HepG2 (cell line): ENCODE results near the gene TFCP2L1. TPM values are rescaled to one million over a fixed set of nuclear protein-coding genes. Genes with fewer than 3 reads are reported as not detected.

Source experiments
- ATAC-seq: fragments of 200-7000 bp; cut with Tn5 transposase; 3 replicates; pipeline ENCODE4 v1.9.1; 2020; ENCODE audit warnings: mild to moderate bottlenecking, moderate library complexity
- BruUV-seq: library from RNA; stranded (reverse); fragments of 400-500 nt; replicated peaks from 2 replicates; lab custom pipeline; 2021; lab: Mats Ljungman, UMichigan
- CTCF ChIA-PET: fragments of 300-600 bp; formaldehyde crosslinking; extraction: SDS; loops from one replicate; lab custom pipeline; 2021; ENCODE audit warnings: low total read pairs, inconsistent platforms, low intra/inter-chr PET ratio; lab: Yijun Ruan, JAX
- POLR2A ChIA-PET: fragments of 350-600 bp; sonication (Branson Sonifier 250); formaldehyde crosslinking; loops from one replicate; lab custom pipeline; 2020; ENCODE audit warnings: antibody characterized with exemption, inconsistent platforms; lab: Yijun Ruan, JAX
- DNase-seq: peaks from one replicate; pipeline ENCODE4 v3.0.0-alpha.2; 2015; ENCODE audit warnings: low spot score
- FAIRE-seq: peaks from 3 replicates; lab custom pipeline; 2011; peaks lifted over from hg19 to GRCh38; lab: Jason Lieb, UNC
- H2AFZ ChIP-seq: one replicate; pipeline ENCODE4 v1.6.1; 2011; ENCODE audit warnings: low read length, inconsistent platforms
- H3K27ac ChIP-seq: fragments of 300-600 bp; 3 replicates; pipeline ENCODE4 v1.8.0; 2011; ENCODE audit warnings: mixed run types, mild to moderate bottlenecking, mixed read lengths, low read length, inconsistent platforms; ENCODE audit not compliant: insufficient read depth; ENCODE audit errors: extremely low read length
- H3K27me3 ChIP-seq, 2 experiments: fragments of 200-600 bp in 1 of 2; 2 replicates in 1 of 2; 3 replicates in 1 of 2; pipeline versions ENCODE4 v1.6.0 to v1.8.0; 2011; ENCODE audit warnings: low read length in 2 of 2, mild to moderate bottlenecking in 2 of 2, moderate library complexity in 2 of 2, inconsistent platforms in 1 of 2; ENCODE audit not compliant: insufficient read depth in 2 of 2, control insufficient read depth in 1 of 2
- H3K36me3 ChIP-seq, 2 experiments: fragments of 200-600 bp in 1 of 2; replicated peaks in 1 of 2; 2 replicates in 1 of 2; 3 replicates in 1 of 2; pipeline versions ENCODE4 v1.5.1 to v1.8.0; 2011; ENCODE audit warnings: low read length in 2 of 2, inconsistent platforms in 1 of 2; ENCODE audit not compliant: insufficient read depth in 2 of 2, control insufficient read depth in 1 of 2
- H3K4me1 ChIP-seq: 2 replicates; pipeline ENCODE4 v1.5.1; 2012; ENCODE audit warnings: low read length, inconsistent platforms; ENCODE audit not compliant: insufficient read depth
- H3K4me2 ChIP-seq: 2 replicates; pipeline ENCODE4 v1.6.0; 2011; ENCODE audit warnings: low read depth, low read length, inconsistent platforms
- H3K4me3 ChIP-seq, 3 experiments: fragments of 200-600 bp in 1 of 3; sonication (generic), shearing (Covaris generic) in 1 of 3; replicated peaks in 1 of 3; 2 replicates each; pipeline ENCODE4 v1.5.1; 2011 to 2016; ENCODE audit warnings: low read length in 3 of 3, inconsistent platforms in 2 of 3, low read depth in 2 of 3, mild to moderate bottlenecking in 2 of 3, control low read depth in 1 of 3, mixed read lengths in 1 of 3; ENCODE audit not compliant: insufficient read depth in 1 of 3
- H3K79me2 ChIP-seq: one replicate; pipeline ENCODE4 v1.6.1; 2011; ENCODE audit warnings: low read length, inconsistent platforms; ENCODE audit not compliant: insufficient read depth
- H3K9ac ChIP-seq: 2 replicates; pipeline ENCODE4 v1.6.0; 2011; ENCODE audit warnings: mild to moderate bottlenecking, low read depth, low read length, inconsistent platforms; ENCODE audit not compliant: insufficient read depth
- H3K9me3 ChIP-seq: 2 replicates; pipeline ENCODE4 v1.5.1; 2012; ENCODE audit warnings: mild to moderate bottlenecking, low read length
- H4K20me1 ChIP-seq: 2 replicates; pipeline ENCODE4 v1.6.0; 2011; ENCODE audit warnings: inconsistent platforms, mild to moderate bottlenecking, low read length, moderate library complexity; ENCODE audit not compliant: insufficient read depth
- AHR ChIP-seq: IDR thresholded peaks from 2 replicates; pipeline ENCODE4 v1.6.1; 2018; ENCODE audit warnings: missing genetic modification reagents, missing compliant biosample characterization
- EZH2 ChIP-seq: conservative IDR thresholded peaks from 2 replicates; pipeline ENCODE4 v1.6.1; 2012; ENCODE audit warnings: mild to moderate bottlenecking, low read depth, low read length, moderate library complexity
- PHF21A ChIP-seq: sonication (generic); formaldehyde crosslinking; IDR thresholded peaks from 2 replicates; pipeline ENCODE4 v1.5.0; 2020; ENCODE audit warnings: mild to moderate bottlenecking, missing genetic modification reagents
- ZNF329 ChIP-seq: sonication (generic); formaldehyde crosslinking; IDR thresholded peaks from 2 replicates; pipeline ENCODE4 v1.9.0; 2021; ENCODE audit warnings: low read depth, mild to moderate bottlenecking, missing genetic modification reagents
- ZSCAN20 ChIP-seq: sonication (generic); formaldehyde crosslinking; IDR thresholded peaks from 2 replicates; pipeline ENCODE4 v1.4.0; 2020; ENCODE audit warnings: missing genetic modification reagents, mild to moderate bottlenecking, borderline replicate concordance
- WGBS: methylation state at CpG from one replicate; pipeline ENCODE4 v1.1.6; 2017; ENCODE audit warnings: low lambda C conversion rate; 5-methylcytosine and 5-hydroxymethylcytosine counted together
- in situ Hi-C: cut with HindIII; loops from 2 replicates; pipeline ENCODE4 v1.10.0; 2017; ENCODE audit warnings: low pct_unique_long_range_greater_than_20kb; ENCODE audit not compliant: extremely low pct_ligation_motif_present
- intact Hi-C: fragments of 100-400 bp; cut with micrococcal nuclease; formaldehyde crosslinking; loops from one replicate; pipeline ENCODE4 v1.10.0; 2022; ENCODE audit not compliant: unreplicated experiment
- polyA plus RNA-seq, 8 experiments: library from polyadenylated mRNA; depleted of rRNA in 3 of 8; stranded (reverse) in 7 of 8; unstranded in 1 of 8; fragments of >200 nt; fragmentation: Illumina TruSeq in 4 of 8; extraction: Trizol in 4 of 8; gene quantifications; 2 replicates each; pipeline versions ENCODE4 v1.2.1 to v1.2.3, GENCODE V29; 2011 to 2016; ENCODE audit warnings: low read depth in 4 of 8, missing spikeins in 1 of 8, mixed read lengths in 1 of 8; ENCODE audit not compliant: insufficient read depth in 1 of 8
- total RNA-seq, 5 experiments: library from RNA; depleted of rRNA; stranded (reverse); fragments of >200 nt; fragmentation: Illumina TruSeq; extraction: Trizol; gene quantifications; 2 replicates each; pipeline ENCODE4 v1.2.3, GENCODE V29; 2016; ENCODE audit warnings: low read depth in 1 of 5
- TF ChIP-seq, protein P1 (sequence below): IDR thresholded peaks from 2 replicates; pipeline ENCODE4 v1.6.1; 2016; ENCODE audit warnings: mild to moderate bottlenecking

Gene TFCP2L1
- total and polyA plus RNA-seq, 2 of the 13 experiments (the other 11 are each of a cell fraction or from before 2014, with no cell fraction given) = under 0.01 TPM; not detected in 1

DNA sequence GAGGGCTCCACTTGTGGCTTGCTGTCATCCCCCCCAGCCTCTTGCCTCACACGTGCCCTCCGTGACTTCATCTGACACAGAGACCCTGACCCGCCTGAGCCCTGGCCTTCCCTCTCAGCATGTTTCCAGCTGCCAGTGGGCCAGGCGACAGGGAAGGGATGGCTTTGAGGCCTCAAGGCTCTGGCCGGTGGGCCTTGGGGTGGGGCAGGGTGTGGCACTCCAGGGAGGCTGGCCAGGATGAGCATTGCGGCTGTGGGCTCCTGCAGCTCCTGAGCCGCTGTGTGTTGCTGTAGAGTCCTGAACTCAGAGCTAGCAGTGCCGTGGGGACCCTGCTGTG is 85.0 kb downstream of the TFCP2L1 start:
- ATAC-seq = no peak
- no peak for DNase-seq
- no peaks in the 10 kb centered on the region for H4K20me1 ChIP-seq
- 13% methylated on average over 8 of the region's 8 CpGs for WGBS
- TF ChIP-seq AHR (CRISPR knock-in tag) (no peak), ZNF329 (no peak)
- TF ChIP-seq, protein P1, sequence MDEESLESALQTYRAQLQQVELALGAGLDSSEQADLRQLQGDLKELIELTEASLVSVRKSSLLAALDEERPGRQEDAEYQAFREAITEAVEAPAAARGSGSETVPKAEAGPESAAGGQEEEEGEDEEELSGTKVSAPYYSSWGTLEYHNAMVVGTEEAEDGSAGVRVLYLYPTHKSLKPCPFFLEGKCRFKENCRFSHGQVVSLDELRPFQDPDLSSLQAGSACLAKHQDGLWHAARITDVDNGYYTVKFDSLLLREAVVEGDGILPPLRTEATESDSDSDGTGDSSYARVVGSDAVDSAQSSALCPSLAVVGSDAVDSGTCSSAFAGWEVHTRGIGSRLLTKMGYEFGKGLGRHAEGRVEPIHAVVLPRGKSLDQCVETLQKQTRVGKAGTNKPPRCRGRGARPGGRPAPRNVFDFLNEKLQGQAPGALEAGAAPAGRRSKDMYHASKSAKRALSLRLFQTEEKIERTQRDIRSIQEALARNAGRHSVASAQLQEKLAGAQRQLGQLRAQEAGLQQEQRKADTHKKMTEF = no peak
- TF ChIP-seq, all 625 proteins: peak for 0
- FAIRE-seq = no peak
- H3K36me3 ChIP-seq = no peaks in the 10 kb centered on the region
- H3K4me3 ChIP-seq = no peak overlapping the region
- BruUV-seq = no TSS peak
- no peaks in the 10 kb centered on the region for H3K79me2 ChIP-seq
- no peak overlapping the region for H3K27ac ChIP-seq
- peaks cover 14 to 77% of the 10 kb centered on the region in 2 experiments for H3K27me3 ChIP-seq
- H3K4me1 ChIP-seq = no peaks in the 10 kb centered on the region
- intact Hi-C loops = no loop called here
- ChIA-PET CTCF (no interaction called here), POLR2A (no interaction called here)
- in situ Hi-C loops = no loop called here
- no peak overlapping the region for H3K9ac ChIP-seq
- no peaks in the 10 kb centered on the region for H3K9me3 ChIP-seq
- no peak overlapping the region for H2AFZ ChIP-seq
- H3K4me2 ChIP-seq = no peak overlapping the region

DNA sequence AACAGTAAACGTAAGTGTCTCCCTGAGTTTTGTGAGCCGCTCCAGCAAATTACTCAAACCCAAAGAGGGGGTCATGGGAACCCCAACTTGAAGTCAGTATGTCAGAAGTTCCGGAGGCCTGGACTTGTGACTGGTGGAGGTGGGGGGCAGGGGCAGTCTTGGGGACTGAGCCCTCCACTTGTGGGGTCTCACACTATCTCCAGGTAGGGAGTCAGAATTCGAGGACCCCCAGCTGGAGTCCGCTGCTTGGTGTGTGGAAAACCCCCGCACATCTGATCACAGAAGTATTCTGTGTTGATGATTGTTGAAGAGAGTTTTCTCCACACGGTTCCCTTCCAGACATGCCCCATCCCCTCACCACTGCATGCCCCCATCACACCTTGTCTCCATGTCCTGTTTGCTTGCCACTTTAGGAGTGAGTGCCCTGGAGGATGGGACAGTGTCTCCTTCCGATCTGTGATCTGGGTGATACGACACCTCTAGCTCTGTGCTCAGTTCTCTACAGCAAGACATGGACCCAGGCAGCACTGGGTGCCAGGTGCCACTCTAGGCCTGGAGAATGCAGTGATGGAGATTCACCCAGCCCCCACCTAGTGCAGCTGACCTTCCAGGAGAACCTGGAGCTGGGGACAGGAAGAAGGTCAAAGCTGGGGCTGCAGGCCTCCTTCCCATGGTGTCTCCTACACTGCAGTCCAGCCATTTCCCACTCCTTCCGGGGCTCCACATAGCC is 85.6 kb downstream of the TFCP2L1 start:
- no peak for FAIRE-seq
- no peak overlapping the region for H2AFZ ChIP-seq
- H3K36me3 ChIP-seq = no peaks in the 10 kb centered on the region
- H3K27ac ChIP-seq = no peak overlapping the region
- no peaks in the 10 kb centered on the region for H3K4me1 ChIP-seq
- intact Hi-C loops (no loop called here), in situ Hi-C loops (no loop called here)
- ChIA-PET POLR2A (no interaction called here), CTCF (no interaction called here)
- H4K20me1 ChIP-seq = no peaks in the 10 kb centered on the region
- H3K4me2 ChIP-seq = no peak overlapping the region
- H3K9me3 ChIP-seq = no peaks in the 10 kb centered on the region
- ATAC-seq = no peak
- no peak for DNase-seq
- TF ChIP-seq EZH2 = 0 out of 2 replicates have a peak, but pooled peaks have one; percentile 16
- TF ChIP-seq PHF21A (CRISPR knock-in tag) = no peak
- TF ChIP-seq ZSCAN20 (CRISPR knock-in tag) = no peak
- peaks cover 15 to 80% of the 10 kb centered on the region in 2 experiments for H3K27me3 ChIP-seq
- no peak overlapping the region for H3K4me3 ChIP-seq
- no peaks in the 10 kb centered on the region for H3K79me2 ChIP-seq
- no TSS peak for BruUV-seq
- 13% methylated on average over 10 of the region's 10 CpGs for WGBS
- no peak overlapping the region for H3K9ac ChIP-seq
